ENCODE measurements around the gene RABGAP1L.

DNA sequence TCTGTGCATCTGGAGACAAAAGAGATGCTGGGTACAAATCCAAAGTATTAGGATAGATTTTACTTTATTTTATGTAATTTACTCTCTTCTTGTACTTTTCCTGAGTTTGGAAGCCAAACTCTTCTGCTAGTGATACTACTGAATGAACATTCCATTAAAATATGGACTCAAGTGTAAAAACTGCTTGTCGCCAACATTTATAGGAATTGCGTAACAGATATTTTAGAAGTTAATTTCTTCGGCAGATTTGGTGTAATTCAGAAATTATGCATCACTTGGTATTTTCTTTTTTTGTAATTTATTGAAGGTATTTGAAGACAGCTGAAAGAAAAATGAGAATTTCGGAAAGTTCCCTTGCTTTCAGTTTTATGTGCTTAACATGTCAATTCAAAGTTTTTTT is 137.0 kb downstream of the RABGAP1L start:
- TF ChIP-seq, protein P1, sequence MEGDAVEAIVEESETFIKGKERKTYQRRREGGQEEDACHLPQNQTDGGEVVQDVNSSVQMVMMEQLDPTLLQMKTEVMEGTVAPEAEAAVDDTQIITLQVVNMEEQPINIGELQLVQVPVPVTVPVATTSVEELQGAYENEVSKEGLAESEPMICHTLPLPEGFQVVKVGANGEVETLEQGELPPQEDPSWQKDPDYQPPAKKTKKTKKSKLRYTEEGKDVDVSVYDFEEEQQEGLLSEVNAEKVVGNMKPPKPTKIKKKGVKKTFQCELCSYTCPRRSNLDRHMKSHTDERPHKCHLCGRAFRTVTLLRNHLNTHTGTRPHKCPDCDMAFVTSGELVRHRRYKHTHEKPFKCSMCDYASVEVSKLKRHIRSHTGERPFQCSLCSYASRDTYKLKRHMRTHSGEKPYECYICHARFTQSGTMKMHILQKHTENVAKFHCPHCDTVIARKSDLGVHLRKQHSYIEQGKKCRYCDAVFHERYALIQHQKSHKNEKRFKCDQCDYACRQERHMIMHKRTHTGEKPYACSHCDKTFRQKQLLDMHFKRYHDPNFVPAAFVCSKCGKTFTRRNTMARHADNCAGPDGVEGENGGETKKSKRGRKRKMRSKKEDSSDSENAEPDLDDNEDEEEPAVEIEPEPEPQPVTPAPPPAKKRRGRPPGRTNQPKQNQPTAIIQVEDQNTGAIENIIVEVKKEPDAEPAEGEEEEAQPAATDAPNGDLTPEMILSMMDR (IDR thresholded peaks at IDR 0.05; ENCODE audit: low read depth, low read length): no peak
- TF ChIP-seq POLR2A (IDR thresholded peaks at IDR 0.05; ENCODE audit: extremely low read depth, insufficient read length) (no peak), MYC (IDR thresholded peaks at IDR 0.05; ENCODE audit: low read depth, low read length) (no peak)
- TF ChIP-seq, protein P2, sequence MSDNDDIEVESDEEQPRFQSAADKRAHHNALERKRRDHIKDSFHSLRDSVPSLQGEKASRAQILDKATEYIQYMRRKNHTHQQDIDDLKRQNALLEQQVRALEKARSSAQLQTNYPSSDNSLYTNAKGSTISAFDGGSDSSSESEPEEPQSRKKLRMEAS (IDR thresholded peaks at IDR 0.05; ENCODE audit: low read depth, low read length): no peak
